Motor neuron (in vitro differentiated cells): ENCODE data around the gene DOCK6. TPM values are rescaled to one million over a fixed set of nuclear protein-coding genes. Genes with fewer than 3 reads are reported as not detected.

Source experiments
- ATAC-seq, 8 experiments: fragments of 200-7000 bp; cut with Tn5 transposase; replicated peaks in 6 of 8; 2 replicates each; pipeline ENCODE4 v1.8.0; 2021; ENCODE audit warnings: mild to moderate bottlenecking in 8 of 8, moderate library complexity in 8 of 8
- H3K27ac ChIP-seq, 2 donors: fragments of 250-450 bp; sonication (Bioruptor Pico); 2 replicates each; pipeline ENCODE4 v1.9.0; 2021; ENCODE audit warnings: antibody characterized with exemption in 2 of 2, mild to moderate bottlenecking in 2 of 2, moderate library complexity in 1 of 2
- H3K4me1 ChIP-seq, 2 donors: fragments of 250-450 bp; sonication (Bioruptor Pico); replicated peaks in 1 of 2; 2 replicates each; pipeline ENCODE4 v1.6.1; 2021; ENCODE audit warnings: antibody characterized with exemption in 2 of 2, mild to moderate bottlenecking in 2 of 2, moderate library complexity in 1 of 2
- H3K4me3 ChIP-seq, 5 donors: fragments of 250-450 bp; sonication (Bioruptor Pico); 2 replicates each; pipeline ENCODE4 v1.9.0; 2021; ENCODE audit warnings: antibody characterized with exemption in 5 of 5, mild to moderate bottlenecking in 5 of 5, moderate library complexity in 4 of 5
- WGBS, 10 experiments: fragments of 450-650 bp; shearing (Covaris generic); methylation state at CpG; one replicate each; pipeline ENCODE4 v1.0.0; 2022; 5-methylcytosine and 5-hydroxymethylcytosine counted together
- in situ Hi-C, 9 experiments: fragments of 400-800 bp; cut with MboI; loops; one replicate each; pipeline ENCODE4 v1.15.0; 2021; ENCODE audit warnings: low sequenced_read_pairs in 9 of 9, low pct_unique_long_range_greater_than_20kb in 2 of 9; ENCODE audit not compliant: unreplicated experiment in 9 of 9
- total RNA-seq, 8 experiments: library from RNA; unstranded; fragments of 300-600 nt; gene quantifications; 2 replicates each; pipeline versions ENCODE4 v1.2.3 to v1.2.4, GENCODE V29; 2022

Gene DOCK6
- total RNA-seq, 8 experiments from 2014 or later = 5.4 to 60.0 (median 14.7) TPM

DNA sequence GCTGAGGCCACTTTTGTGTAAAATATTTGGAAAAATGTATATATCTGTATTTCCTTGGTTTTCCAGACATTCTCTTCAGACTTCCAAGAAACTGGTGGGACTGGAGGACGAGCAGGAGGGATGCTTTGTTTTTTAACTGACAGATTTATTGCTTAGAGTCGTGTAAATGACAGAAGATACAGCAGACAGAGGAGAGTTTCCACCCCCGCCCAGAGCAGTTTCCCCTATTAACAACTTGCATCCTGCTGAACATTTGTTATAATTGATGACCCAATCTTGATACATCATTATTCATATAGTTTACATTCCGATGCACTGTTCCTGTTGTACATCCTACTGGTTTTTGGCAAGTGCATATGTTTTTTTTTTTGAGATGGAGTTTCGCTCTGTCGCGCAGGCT is 7.1 kb upstream of the DOCK6 start:
- in situ Hi-C loops = no loop called here
- Histone ChIP-seq H3K27ac (peak overlapping the region in 1 of 2 donors; percentile 12), H3K4me3 (no peak overlapping the region), H3K4me1 (peaks cover 0 to 5% of the 10 kb centered on the region in 2 donors)
- ATAC-seq = peak in 3 of 8 experiments; percentile 4 to 17 (median 4)
- WGBS, 10 experiments = 0 to 82% (median 45%) methylated on average over 1 to 7 of the region's 7 CpGs; no CpG with 5 or more reads in 2 of the 10 experiments

- Histone ChIP-seq H3K4me3 (no peak overlapping the region), H3K4me1 (peaks cover 0 to 9% of the 10 kb centered on the region in 2 donors), H3K27ac (peak overlapping the region in 1 of 2 donors; percentile 12)
- peak in 1 of 8 experiments; percentile 3 for ATAC-seq
- in situ Hi-C loops = no loop called here
- WGBS, 10 experiments = 17 to 71% (median 33%) methylated on average over 1 to 9 of the region's 10 CpGs; no CpG with 5 or more reads in 3 of the 10 experiments
Observed at GRCh38 chr19:11268783-11269267, 6.5 kb upstream of the DOCK6 start.

DNA sequence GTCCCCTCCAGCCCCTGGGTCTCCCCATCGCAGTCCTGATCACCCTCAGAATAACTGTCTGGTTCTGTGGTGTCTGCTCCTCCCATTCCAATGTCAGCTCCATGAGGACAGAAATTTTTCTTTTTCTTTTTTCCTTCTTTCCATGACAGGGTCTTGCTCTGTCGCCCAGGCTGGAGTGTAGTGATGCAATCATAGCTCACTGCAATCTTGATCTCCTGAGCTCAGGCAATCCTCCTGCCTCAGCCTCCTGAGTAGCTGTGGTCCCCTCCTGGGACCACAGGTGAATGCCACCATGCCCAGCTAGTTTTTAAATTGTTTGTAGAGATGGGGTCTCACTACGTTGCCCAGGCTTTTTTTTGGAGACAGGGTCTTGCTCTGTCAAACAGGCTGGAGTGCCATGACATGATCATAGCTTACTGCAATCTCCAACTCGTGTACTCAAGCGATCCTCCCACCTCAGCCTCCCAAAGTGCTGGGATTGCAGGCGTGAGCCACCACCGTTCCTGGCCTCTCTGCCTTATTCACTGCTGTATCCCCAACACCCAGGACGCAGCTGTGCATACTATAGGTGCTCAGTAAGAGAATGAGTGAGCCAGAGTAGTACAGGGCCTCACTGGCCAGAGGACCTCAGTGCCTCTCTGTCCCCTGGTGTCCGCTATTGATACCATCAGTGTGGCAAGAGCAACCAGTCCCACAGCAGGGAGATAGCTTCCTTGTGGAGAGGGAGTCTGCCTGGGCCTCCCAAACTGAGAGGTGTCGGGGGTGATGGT is 5.2 kb upstream of the DOCK6 start:
- no peak for ATAC-seq
- H3K4me1 ChIP-seq = peaks cover 0 to 9% of the 10 kb centered on the region in 2 donors
- in situ Hi-C loops = no loop called here
- no peak overlapping the region for H3K4me3 ChIP-seq
- WGBS, 10 experiments = 66 to 100% (median 80%) methylated on average over 1 to 3 of the region's 10 CpGs; no CpG with 5 or more reads in 4 of the 10 experiments
- H3K27ac ChIP-seq = no peak overlapping the region

DNA sequence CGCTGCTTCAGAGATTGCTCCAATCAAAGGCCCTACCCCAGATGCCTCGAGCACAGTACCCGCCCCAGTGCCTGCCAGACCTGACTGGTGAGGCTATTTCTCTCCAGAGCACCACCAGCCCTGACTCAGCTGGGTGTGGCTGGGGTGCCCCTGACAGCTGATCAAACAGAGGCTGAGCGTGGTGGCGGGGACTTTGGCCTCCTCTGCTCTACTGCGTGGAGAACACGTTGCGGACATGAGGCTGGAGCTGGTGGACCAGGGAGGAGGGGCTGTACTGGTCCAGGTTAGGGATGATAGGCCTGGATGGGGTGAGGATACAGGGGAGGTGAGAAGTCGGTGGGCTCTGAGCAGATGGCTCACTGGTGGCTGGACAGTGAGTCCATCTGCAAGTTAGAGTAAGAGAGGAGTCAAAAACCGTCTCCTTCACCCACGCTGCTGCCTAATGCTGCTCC is 3.5 kb upstream of the DOCK6 start:
- WGBS, 10 experiments = 40 to 100% (median 83%) methylated on average over 1 to 6 of the region's 11 CpGs; no CpG with 5 or more reads in 4 of the 10 experiments
- in situ Hi-C loops = no loop called here
- H3K4me3 ChIP-seq = no peak overlapping the region
- peaks cover 0 to 9% of the 10 kb centered on the region in 2 donors for H3K4me1 ChIP-seq
- H3K27ac ChIP-seq = no peak overlapping the region
- ATAC-seq = peak in 4 of 8 experiments; percentile 8 to 47 (median 12)

DNA sequence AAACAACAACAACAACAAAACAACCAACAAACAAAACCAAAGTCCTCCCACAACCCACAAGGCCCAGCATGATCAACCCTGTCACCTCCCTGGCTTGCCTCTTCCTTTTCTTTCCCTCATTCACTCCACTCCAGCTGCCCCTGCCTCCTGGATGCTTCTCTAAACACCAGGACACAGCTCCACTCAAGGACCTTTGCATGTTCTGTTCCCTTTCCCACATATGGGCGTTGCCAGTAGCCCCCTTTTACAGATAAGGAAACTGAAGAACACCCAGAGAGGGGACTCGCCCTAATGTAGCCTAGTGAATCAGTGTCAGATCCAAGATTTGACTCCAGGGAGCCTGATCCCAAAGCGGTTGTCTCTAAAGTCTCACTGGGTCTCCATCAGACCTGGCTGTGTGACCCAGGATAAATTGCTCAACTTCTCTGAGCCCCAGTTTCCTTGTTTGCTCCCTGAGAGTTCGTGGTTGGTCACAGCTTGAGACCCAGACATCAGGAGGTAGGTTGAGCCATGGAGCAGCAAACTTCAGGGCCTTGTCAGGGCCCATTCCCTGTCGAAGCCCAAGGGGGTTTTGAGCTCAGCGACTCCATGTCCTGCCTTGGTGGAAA is 3.0 kb upstream of the DOCK6 start:
- ATAC-seq = no peak
- Histone ChIP-seq H3K4me3 (no peak overlapping the region), H3K4me1 (peaks cover 0 to 9% of the 10 kb centered on the region in 2 donors), H3K27ac (no peak overlapping the region)
- in situ Hi-C loops = no loop called here
- WGBS, 10 experiments = 40 to 100% (median 81%) methylated on average over 1 to 4 of the region's 6 CpGs; no CpG with 5 or more reads in 3 of the 10 experiments

DNA sequence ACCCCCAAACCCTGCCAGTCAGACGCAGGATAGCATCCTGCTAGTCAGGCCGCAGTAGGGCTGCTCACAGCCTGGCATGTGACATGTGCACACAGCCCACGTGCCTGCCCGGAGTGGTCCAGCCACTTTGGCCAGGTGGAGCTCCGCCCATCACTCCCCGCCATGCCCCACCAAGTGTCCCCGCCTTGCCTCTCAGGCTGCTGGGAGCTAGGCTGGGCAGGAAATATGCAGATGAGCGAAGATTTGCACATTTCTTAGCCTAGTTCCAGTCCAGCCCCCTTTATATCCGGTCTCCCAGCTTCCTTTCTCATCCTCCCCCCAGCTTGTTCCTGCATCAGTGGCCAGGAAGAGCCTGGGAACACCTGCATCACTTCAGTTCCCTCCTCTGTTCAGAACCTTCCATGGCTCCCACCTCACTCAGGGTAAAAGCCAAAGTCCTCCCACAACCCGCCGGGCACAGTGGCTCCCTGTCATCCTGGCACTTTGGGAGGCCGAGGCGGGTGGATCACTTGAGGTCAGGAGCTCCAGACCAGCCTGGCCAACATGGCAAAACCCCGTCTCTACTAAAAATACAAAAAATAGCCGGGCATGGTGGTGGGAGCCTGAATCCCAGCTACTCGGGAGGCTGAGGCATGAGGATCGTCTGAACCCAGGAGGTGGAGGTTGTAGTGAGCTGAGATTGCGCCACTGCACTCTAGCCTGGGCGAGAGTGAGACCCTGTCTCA is 2.3 kb upstream of the DOCK6 start:
- peaks cover 0 to 9% of the 10 kb centered on the region in 2 donors for H3K4me1 ChIP-seq
- ATAC-seq = peak; percentile 18 to 89 (median 74)
- WGBS, 10 experiments = 37 to 100% (median 89%) methylated on average over 1 to 5 of the region's 19 CpGs; no CpG with 5 or more reads in 2 of the 10 experiments

DNA sequence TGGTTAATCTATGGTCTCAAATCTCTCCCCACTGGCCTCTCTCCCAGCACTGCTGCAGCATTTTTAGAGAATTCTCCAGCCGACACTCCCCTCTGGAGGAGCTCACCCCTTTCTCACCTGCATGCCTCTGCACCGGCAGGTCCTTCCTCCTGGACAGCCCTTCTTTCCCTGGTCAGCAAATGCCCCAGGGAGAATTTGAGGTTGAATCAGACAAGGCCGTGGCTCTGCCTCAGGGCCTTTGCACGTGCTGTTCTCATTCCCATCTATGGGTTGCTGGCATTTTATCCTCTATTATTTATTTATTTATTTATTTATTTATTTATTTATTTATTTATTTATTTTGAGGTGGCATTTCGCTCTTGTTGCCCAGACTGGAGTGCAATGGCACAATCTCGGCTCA is 1.4 kb upstream of the DOCK6 start:
- H3K4me3 ChIP-seq = no peak overlapping the region
- H3K4me1 ChIP-seq = peaks cover 0 to 4% of the 10 kb centered on the region in 2 donors
- H3K27ac ChIP-seq = no peak overlapping the region
- no peak for ATAC-seq
- in situ Hi-C loops = no loop called here
- 88 to 100% (median 93%) methylated on average over 3 to 4 of the region's 6 CpGs; no CpG with 5 or more reads in 4 of the 10 experiments for WGBS, 10 experiments

More for the DNA sequence above, 2.3 kb upstream of the DOCK6 start:
- no peak overlapping the region for H3K4me3 ChIP-seq
- in situ Hi-C loops = no loop called here
- H3K27ac ChIP-seq = no peak overlapping the region

GRCh38 chr19:11261431-11261970 is 823 bp downstream of the DOCK6 start:
- WGBS, 10 experiments = no CpG with 5 or more reads among the region's 18 CpGs
- ATAC-seq = peak in 5 of 8 experiments; percentile 58 to 68 (median 62)
- Histone ChIP-seq H3K4me3 (peak overlapping the region; percentile 37 to 60 (median 47)), H3K27ac (peak overlapping the region in 1 of 2 donors; percentile 62), H3K4me1 (peaks cover 0 to 4% of the 10 kb centered on the region in 2 donors)
- in situ Hi-C loops = no loop called here

DNA sequence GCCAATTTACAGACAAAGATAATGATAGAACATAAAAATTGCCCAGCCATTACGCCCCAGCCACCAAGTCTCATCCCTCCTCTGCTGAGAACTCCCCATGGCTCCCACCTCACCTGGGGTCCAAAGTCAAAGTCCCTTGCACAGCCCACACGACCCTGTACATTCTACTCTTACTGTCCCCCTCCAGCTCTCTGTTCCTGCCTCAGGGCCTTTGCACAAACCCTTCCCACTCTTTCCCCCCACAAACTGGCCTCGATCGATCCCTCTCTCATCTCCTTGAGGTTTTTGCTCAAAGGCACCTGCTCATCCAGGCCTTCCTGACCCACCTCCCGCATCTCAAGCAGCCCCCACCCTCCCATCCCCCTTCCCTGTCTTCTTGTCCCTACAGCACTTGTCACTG is 1.3 kb downstream of the DOCK6 start:
- H3K4me3 ChIP-seq = peak overlapping the region in 1 of 5 donors; percentile 60

GRCh38 chr19:11257846-11258380 is 4.4 kb downstream of the DOCK6 start:
- in situ Hi-C loops = no loop called here
- Histone ChIP-seq H3K4me3 (no peak overlapping the region), H3K4me1 (peaks cover 0 to 6% of the 10 kb centered on the region in 2 donors), H3K27ac (no peak overlapping the region)
- no peak for ATAC-seq
- WGBS, 10 experiments = 86 to 100% (median 100%) methylated on average over 1 to 3 of the region's 3 CpGs; no CpG with 5 or more reads in 4 of the 10 experiments

More for the DNA sequence above, 1.3 kb downstream of the DOCK6 start:
- Histone ChIP-seq H3K4me1 (peaks cover 0 to 9% of the 10 kb centered on the region in 2 donors), H3K27ac (peak overlapping the region in 1 of 2 donors; percentile 62)
- 60 to 94% (median 79%) methylated on average over 1 to 2 of the region's 5 CpGs; no CpG with 5 or more reads in 3 of the 10 experiments for WGBS, 10 experiments
- in situ Hi-C loops = no loop called here
- ATAC-seq = no peak

DNA sequence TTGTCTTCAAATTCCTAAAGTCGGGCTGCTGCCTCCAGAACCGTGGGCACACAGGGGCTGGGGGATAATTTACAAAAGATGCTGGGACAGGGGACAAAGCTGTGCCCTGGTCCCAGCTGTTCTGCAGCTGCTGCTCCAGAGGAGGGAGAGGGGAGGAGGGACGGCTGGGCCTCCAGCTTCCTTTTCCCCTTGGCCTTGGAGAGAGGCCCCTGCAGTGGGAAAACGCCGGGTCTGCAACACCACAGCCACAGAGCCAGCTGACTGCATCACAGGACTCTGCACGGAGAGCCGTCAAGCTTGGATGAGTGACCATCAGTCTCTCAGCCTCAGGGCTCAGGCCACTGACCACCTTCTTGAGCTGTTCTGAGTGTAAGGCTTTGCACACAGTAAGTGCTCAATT is 6.1 kb downstream of the DOCK6 start:
- in situ Hi-C loops = no loop called here
- peak overlapping the region in 1 of 2 donors; percentile 40 for H3K27ac ChIP-seq
- H3K4me1 ChIP-seq = peaks cover 0 to 6% of the 10 kb centered on the region in 2 donors
- no peak overlapping the region for H3K4me3 ChIP-seq
- ATAC-seq = peak in 5 of 8 experiments; percentile 72 to 84 (median 74)
- WGBS, 10 experiments = 0 to 27% (median 17%) methylated on average over 1 to 3 of the region's 7 CpGs; no CpG with 5 or more reads in 6 of the 10 experiments

DNA sequence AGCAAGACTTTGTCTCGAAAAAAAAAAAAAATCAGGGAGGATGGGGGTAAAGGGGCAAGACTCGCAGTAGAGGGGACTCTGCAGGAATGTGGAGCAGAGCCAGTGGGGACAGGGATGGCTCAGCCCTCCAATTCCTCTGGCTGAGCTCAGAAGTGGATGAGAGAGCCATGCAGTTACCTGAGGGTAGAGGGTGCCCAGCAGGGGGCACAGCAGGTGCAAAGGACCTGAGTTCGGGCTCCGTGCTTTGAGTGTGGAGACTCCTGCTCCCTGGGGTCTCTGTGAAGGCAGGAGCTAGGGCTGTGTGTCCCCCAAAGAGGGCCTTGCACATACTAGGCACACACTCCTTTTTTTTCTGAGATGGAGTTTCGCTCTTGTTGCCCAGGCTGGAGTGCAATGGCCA is 7.7 kb downstream of the DOCK6 start:
- peaks cover 0 to 6% of the 10 kb centered on the region in 2 donors for H3K4me1 ChIP-seq
- in situ Hi-C loops = no loop called here
- H3K4me3 ChIP-seq = no peak overlapping the region
- no peak for ATAC-seq
- 89 to 100% (median 94%) methylated on average over 1 to 3 of the region's 5 CpGs; no CpG with 5 or more reads in 6 of the 10 experiments for WGBS, 10 experiments
- H3K27ac ChIP-seq = no peak overlapping the region
